GM12891 (cell line): ENCODE data around the gene TACC2.

ENCODE experiments used
- PAX5 ChIP-seq: IDR thresholded peaks from 2 replicates; pipeline ENCODE4 v1.6.1; 2011; ENCODE audit warnings: low read length, moderate library complexity, mild to moderate bottlenecking; ENCODE audit not compliant: insufficient read depth, severe bottlenecking
- POLR2A ChIP-seq: IDR thresholded peaks from 2 replicates; pipeline ENCODE4 v1.6.1; 2011; ENCODE audit warnings: low read depth, low read length, control low read depth
- POLR2AphosphoS5 ChIP-seq: IDR thresholded peaks from 2 replicates; pipeline ENCODE4 v1.6.1; 2011; ENCODE audit warnings: low read depth, low read length, control low read depth
- POU2F2 ChIP-seq: IDR thresholded peaks from 2 replicates; pipeline ENCODE4 v1.6.1; 2011; ENCODE audit warnings: low read depth, mild to moderate bottlenecking, control low read depth, low read length, moderate library complexity
- SPI1 ChIP-seq: IDR thresholded peaks from 2 replicates; pipeline ENCODE4 v1.6.1; 2011; ENCODE audit warnings: low read depth, low read length, control low read depth
- TAF1 ChIP-seq: IDR thresholded peaks from 2 replicates; pipeline ENCODE4 v1.6.1; 2011; ENCODE audit warnings: low read depth, low read length, control low read depth

DNA sequence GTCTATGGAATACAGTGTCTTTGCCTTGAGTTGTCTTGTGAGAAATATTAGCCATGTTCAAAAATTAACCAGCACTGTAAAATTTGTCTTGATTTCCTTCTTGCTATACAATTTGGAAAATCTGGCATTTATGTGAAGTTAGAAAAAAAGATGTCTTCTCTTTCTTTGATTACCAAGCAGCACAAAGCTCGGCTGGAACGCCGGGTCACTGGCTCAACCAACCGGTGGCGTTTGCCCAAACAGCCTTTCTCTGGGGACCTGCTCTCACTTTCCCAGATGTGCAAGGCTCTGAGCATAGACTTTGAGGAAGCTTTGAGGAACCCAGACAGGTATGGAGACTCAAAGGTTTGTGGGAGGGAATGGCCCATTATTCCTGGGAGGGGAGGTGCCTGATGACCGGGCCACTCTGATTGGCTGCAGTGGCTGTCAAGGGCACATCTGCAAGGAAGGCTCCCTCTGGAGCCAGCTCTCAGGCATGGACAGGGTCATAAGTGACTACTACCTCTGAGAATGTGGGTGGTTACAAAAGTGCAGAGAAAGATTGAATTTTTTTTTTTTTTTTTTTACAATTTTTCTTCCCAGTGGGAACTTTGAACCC, 287.7 kb downstream of the TACC2 start:
- no peak for TF ChIP-seq TAF1
- no peak for TF ChIP-seq POLR2A
- TF ChIP-seq SPI1 = no peak
- no peak for TF ChIP-seq POLR2AphosphoS5
- no peak for TF ChIP-seq POU2F2
- no peak for TF ChIP-seq PAX5
